Mucosa of descending colon (tissue), 3 donors: Measurements from ENCODE around the gene FAM72C. TPM values are rescaled to one million over a fixed set of nuclear protein-coding genes. Genes with fewer than 3 reads are reported as not detected.
"Not testable (repeated sequence)": the region's sequence is repeated elsewhere in the genome, so short reads cannot be mapped to it uniquely, and the experiment has no call there.

Experiments used
- ATAC-seq: fragments of 200-7000 bp; cut with Tn5 transposase; one replicate; pipeline ENCODE4 v1.9.1; 2020; ENCODE audit warnings: mild to moderate bottlenecking, moderate library complexity
- DNase-seq, 3 donors: peaks; one replicate each; pipeline ENCODE4 v3.0.0-alpha.2; 2020
- H3K36me3 ChIP-seq: fragments of 200-600 bp; one replicate; pipeline ENCODE4 v1.8.0; 2021; ENCODE audit warnings: low read depth, mild to moderate bottlenecking
- H3K4me1 ChIP-seq: fragments of 200-600 bp; one replicate; pipeline ENCODE4 v1.8.0; 2021; ENCODE audit warnings: low read depth, mild to moderate bottlenecking
- H3K4me3 ChIP-seq: fragments of 200-600 bp; one replicate; pipeline ENCODE4 v1.8.0; 2021; ENCODE audit warnings: mild to moderate bottlenecking
- H3K9me3 ChIP-seq: fragments of 200-600 bp; one replicate; pipeline ENCODE4 v1.8.0; 2021; ENCODE audit warnings: mild to moderate bottlenecking
- intact Hi-C, 2 donors: fragments of 100-400 bp; cut with DNase I in 1 of 2; cut with micrococcal nuclease in 1 of 2; formaldehyde crosslinking; loops; one replicate each; pipeline versions ENCODE4 v1.11.0 to v1.11.1; 2022; cut with DNase I, micrococcal nuclease
- long read RNA-seq, 2 donors: library from polyadenylated mRNA; unstranded; transcript quantifications; one replicate each; pipeline ENCODE4 v2.0.0, GENCODE V29; 2019 to 2021
- total RNA-seq, 3 donors: library from RNA; stranded (reverse); fragmentation: NEBNext Ultra II Directional in 2 of 3; extraction: Animal tissue kit (Norgen Biotek cat#: 25700) in 2 of 3; gene quantifications; one replicate each; pipeline versions ENCODE4 v1.2.1 to v1.2.4, GENCODE V29; 2021 to 2023
- donor health status: DM: no; HTN: no; CAD: no; lungs with moderate emphysema.
- donor health status: DM: no; HTN: no; CAD: no.
- donor health status: DM: no; HTN: yes; CAD: no.

Gene FAM72C
- 1 to 10 TPM in 1 of 3 donors, under 1 TPM in 1, not detected in 1; 0.43 to 1.0 TPM for total RNA-seq
- long read RNA-seq, donor 1: 0 reads
- long read RNA-seq, donor 2, partial matches to known transcripts: 0 of 1 reads
- long read RNA-seq, donor 2, other reads (novel, unspliced or antisense): 0 of 1 reads

DNA sequence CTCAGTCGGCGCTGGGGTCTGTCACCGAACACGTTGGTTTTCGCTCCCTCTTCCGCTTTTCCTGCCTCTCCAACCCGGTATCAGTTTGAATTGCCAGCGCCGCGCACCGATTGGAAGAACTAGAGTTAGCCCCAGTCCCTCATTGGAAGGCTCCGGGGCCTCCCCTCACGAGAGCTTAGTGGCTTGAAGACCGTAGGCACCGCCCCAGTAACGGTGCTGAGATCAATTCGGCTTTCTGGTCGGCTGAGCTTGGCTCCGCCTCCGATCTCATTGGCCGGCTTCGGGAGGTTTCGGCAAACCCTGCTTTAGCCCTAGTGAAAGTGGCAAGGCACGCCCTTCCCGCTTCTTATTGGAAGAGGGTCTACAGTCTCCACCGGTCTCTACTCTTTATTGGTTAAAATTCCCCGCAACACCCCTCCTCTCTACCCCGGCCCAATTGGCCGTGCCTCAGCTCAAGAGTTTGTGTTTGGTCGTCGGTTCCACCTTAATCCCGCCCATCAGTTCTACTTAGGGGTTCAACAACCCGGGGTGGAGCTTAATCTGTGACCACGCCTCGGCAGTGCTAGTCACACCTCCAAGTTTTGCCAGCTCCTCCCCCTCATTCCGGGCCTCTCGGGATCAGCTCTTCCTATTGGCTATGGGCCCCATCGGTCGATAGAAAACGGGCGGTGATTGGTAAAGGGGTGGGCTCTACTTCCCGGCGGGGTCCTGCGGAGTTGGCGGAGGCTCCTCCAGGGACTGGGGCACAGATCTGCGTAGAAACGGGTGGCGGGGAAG is at the start of gene FAM72C:
FAM72C (minus strand) TSS at position 63 of the 777 bp plus-strand sequence. CDS start 845 bp downstream, outside the sequence.
- DNase-seq, H3K9me3 ChIP-seq, intact Hi-C loops, H3K4me1 ChIP-seq, H3K36me3 ChIP-seq, H3K4me3 ChIP-seq: not testable (repeated sequence)
- ATAC-seq: peak; percentile 88

GRCh38 chr1:144020001-144020738 is 48.4 kb upstream of the FAM72C start:
- intact Hi-C loops, H3K9me3 ChIP-seq, H3K36me3 ChIP-seq, H3K4me3 ChIP-seq, DNase-seq, H3K4me1 ChIP-seq: not testable (repeated sequence)
- ATAC-seq: peak; percentile 37

DNA sequence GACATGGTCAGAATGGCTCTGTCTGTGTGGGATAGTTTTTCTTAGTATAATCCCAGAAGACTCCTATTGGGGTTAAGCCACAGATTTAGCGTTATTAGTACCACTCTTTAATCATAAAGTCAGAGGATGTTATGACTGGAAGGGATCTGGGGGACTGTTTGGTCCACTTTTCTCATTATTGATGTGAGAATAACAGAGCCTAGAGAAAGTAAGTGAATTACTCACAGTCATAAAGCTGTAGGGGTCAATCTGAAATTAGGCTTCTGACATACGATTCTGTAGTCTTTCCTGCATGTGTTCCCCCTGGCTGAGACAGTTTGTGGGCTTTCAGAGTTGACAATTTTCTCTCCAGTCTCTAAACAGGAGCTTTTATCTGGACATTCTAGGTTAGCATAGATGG is 47.3 kb upstream of the FAM72C start:
- H3K4me3 ChIP-seq, H3K4me1 ChIP-seq, H3K36me3 ChIP-seq, H3K9me3 ChIP-seq, ATAC-seq, DNase-seq, intact Hi-C loops: not testable (repeated sequence)

- ATAC-seq, DNase-seq: not testable (repeated sequence)
Observed at GRCh38 chr1:144015180-144015966, 43.6 kb upstream of the FAM72C start.

GRCh38 chr1:144014528-144014927 is 42.7 kb upstream of the FAM72C start:
- DNase-seq, H3K36me3 ChIP-seq, H3K9me3 ChIP-seq, intact Hi-C loops, H3K4me1 ChIP-seq, ATAC-seq, H3K4me3 ChIP-seq: not testable (repeated sequence)

More at GRCh38 chr1:144015180-144015966, 43.6 kb upstream of the FAM72C start:
- intact Hi-C loops, H3K36me3 ChIP-seq, H3K4me1 ChIP-seq, H3K4me3 ChIP-seq, H3K9me3 ChIP-seq: not testable (repeated sequence)

- H3K9me3 ChIP-seq, ATAC-seq, intact Hi-C loops, H3K36me3 ChIP-seq, H3K4me1 ChIP-seq, DNase-seq, H3K4me3 ChIP-seq: not testable (repeated sequence)
Observed at GRCh38 chr1:144014121-144014520, 42.3 kb upstream of the FAM72C start.

DNA sequence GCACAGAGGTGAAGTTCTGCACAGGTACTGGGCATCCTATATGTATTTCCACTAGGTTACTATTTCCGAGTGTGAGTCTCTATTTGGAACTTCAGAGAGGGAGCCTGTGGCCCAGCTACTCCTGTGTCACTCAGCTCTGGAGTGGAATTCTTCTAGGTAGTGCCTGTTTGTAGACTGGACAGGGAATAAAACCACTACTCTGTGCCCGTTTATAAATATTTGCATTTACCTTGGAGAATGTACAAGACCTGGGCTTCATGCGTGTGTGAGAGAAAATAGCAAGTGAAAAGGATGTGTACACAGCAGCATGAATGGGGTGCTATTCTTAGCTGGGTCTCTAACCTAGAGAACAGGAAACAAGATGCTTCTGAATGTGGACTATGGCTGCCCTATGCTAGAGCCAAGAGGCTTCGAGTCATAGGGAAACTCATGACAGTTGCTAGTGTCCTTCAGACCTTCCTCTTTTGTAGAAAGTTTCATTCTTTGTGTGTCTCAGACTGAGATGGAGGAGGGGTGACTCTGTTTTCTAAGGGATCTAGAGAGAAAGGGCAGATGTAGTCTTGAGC is 40.5 kb upstream of the FAM72C start:
- intact Hi-C loops, H3K4me3 ChIP-seq, DNase-seq, H3K36me3 ChIP-seq, H3K9me3 ChIP-seq, H3K4me1 ChIP-seq: not testable (repeated sequence)
- ATAC-seq: peak; percentile 83

DNA sequence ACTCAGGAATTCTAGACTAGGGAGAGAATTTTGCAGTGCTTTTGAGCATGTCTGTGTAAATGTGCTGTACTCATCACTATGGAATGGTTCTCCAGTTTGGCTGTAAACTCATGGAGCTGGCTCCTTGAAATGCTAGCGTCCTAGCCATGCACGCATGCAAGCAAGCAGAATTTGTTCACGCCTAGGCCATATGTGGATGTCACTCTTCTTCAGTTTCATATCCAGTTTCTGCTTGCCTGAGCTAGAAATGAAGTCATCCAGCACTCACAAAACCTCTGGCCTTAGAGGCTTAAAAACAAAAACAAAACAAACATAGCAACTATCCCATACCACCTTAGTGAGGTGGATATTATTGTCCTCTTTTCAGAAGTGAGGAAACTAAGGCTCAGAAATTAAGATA is 37.6 kb upstream of the FAM72C start:
- H3K36me3 ChIP-seq, DNase-seq, H3K4me3 ChIP-seq, H3K4me1 ChIP-seq, intact Hi-C loops, H3K9me3 ChIP-seq: not testable (repeated sequence)
- ATAC-seq: peak; percentile 53

DNA sequence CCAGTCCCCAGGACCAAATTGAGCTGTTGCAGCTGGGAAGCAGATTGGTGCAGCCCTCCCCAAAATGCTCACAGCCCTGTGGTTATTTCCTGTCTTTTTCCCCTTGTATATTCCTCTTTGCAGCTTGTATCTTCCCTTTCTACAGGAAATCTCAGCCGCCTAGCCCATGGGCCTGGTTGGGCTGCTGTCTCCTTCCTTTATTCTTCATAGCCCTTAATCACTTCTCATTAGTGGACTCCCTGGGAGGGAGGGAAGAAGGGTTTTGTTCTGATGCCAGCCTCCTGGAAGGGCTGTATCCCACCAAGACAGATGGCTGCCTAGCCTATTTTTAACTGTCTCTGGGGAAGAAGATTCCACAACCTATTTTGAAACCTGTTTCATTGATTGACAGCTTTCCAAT is 32.5 kb upstream of the FAM72C start:
- DNase-seq, ATAC-seq, H3K9me3 ChIP-seq, intact Hi-C loops, H3K36me3 ChIP-seq, H3K4me1 ChIP-seq, H3K4me3 ChIP-seq: not testable (repeated sequence)

- H3K4me1 ChIP-seq, H3K4me3 ChIP-seq, ATAC-seq, intact Hi-C loops, H3K36me3 ChIP-seq, DNase-seq, H3K9me3 ChIP-seq: not testable (repeated sequence)
Observed at GRCh38 chr1:144003306-144004029, 31.7 kb upstream of the FAM72C start.

DNA sequence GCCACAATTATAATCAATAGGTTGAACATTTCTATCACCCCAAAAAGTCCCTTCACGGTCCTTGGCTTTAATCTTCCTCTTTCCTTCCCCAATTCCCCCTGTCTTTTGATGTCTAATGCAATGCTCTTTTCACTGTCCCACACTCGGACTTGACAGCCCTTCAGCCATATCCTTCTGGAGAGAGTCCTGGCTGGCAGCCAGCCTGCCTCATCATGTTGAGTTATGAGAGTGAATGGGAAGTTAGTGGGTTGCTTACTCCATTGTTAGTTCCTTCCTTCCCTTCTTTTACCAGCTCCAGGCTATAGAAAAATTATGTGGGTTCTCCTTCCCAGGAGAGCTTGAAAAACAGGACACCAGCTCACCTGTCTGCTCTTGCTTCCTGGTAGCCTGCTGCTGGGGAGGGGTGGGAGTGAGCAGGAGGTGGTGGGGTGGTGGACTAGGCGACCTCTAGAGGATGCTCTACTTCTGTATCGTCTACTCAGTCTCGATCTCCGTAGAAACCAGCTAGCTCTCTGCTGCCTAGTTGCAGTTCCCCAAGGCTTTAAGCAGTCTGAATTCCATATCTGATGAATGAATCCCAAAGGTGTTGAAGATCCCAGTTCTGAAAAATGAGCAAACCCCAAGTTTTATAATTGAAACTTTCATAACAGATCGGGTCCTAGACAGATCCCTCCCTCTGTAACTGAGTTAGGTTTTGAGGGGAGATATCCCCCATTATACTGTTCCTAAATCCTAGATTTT is 30.5 kb upstream of the FAM72C start:
- H3K36me3 ChIP-seq, DNase-seq, intact Hi-C loops, H3K4me3 ChIP-seq, H3K9me3 ChIP-seq, H3K4me1 ChIP-seq: not testable (repeated sequence)
- peak; percentile 68 for ATAC-seq

DNA sequence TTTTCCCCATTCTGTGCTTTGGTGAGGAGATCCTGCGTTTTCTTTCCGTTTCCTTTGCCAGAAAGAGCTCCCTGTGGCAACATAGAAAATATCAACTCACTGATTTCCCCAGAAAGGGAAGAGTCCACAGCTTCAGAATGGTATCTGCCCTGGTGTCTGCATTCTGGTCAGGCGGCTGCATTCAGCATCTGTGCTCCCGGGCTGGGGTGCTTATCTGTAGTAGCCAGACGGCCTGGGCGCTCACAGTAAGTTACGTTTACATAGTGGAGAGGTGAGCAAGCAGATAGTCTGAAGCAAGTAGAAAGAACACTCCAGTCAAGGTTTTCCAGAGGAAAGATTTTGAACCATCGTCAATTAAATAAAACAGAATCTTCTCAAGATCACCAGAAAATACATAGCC is 29.3 kb upstream of the FAM72C start:
- H3K36me3 ChIP-seq, H3K9me3 ChIP-seq, H3K4me3 ChIP-seq, H3K4me1 ChIP-seq, intact Hi-C loops, ATAC-seq, DNase-seq: not testable (repeated sequence)
